K562 (cell line): Measurements from ENCODE around the gene PAFAH1B1. TPM values are rescaled to one million over a fixed set of nuclear protein-coding genes. Genes with fewer than 3 reads are reported as not detected.

Experiments
- ATAC-seq: fragments of 200-7000 bp; cut with Tn5 transposase; 3 replicates; pipeline ENCODE4 v1.9.1; 2020; ENCODE audit warnings: moderate library complexity
- BruUV-seq: library from RNA; stranded (reverse); fragments of 400-500 nt; replicated peaks from 2 replicates; lab custom pipeline; 2021; lab: Mats Ljungman, UMichigan
- CTCF ChIA-PET: fragments of 300-600 bp; formaldehyde crosslinking; extraction: SDS; loops from one replicate; lab custom pipeline; 2021; ENCODE audit warnings: low intra/inter-chr PET ratio; lab: Yijun Ruan, JAX
- POLR2A ChIA-PET: fragments of 300-600, 350-650 bp; sonication (Branson Sonifier 250); formaldehyde crosslinking; extraction: SDS; loops from one replicate; lab custom pipeline; 2021; ENCODE audit warnings: antibody characterized with exemption, inconsistent platforms; lab: Yijun Ruan, JAX
- DNase-seq, 4 experiments: peaks; one replicate each; pipeline versions ENCODE4 v3.0.0 to v3.0.0-alpha.2; 2011 to 2018; ENCODE audit warnings: low spot score in 3 of 4, mixed read lengths in 3 of 4; ENCODE audit errors: extremely low read depth in 1 of 4
- FAIRE-seq: peaks from 2 replicates; lab custom pipeline; 2011; peaks lifted over from hg19 to GRCh38; lab: Jason Lieb, UNC
- H2AFZ ChIP-seq: 2 replicates; pipeline ENCODE4 v1.6.0; 2011; ENCODE audit warnings: low read depth, low read length, control low read depth, inconsistent platforms
- H3K27ac ChIP-seq: fragments of 200-600 bp; 3 replicates; pipeline ENCODE4 v1.8.0; 2011; ENCODE audit warnings: low read depth, mild to moderate bottlenecking, control low read depth, inconsistent platforms, low read length, moderate library complexity, mixed read lengths; ENCODE audit errors: extremely low read depth
- H3K27me3 ChIP-seq, 2 experiments: fragments of 300-600 bp in 1 of 2; 2 replicates in 1 of 2; 3 replicates in 1 of 2; pipeline versions ENCODE4 v1.6.0 to v1.8.0; 2011; ENCODE audit warnings: inconsistent platforms in 2 of 2, low read length in 2 of 2, mild to moderate bottlenecking in 1 of 2, mixed read lengths in 1 of 2, moderate library complexity in 1 of 2; ENCODE audit not compliant: control insufficient read depth in 2 of 2, insufficient read depth in 2 of 2
- H3K36me3 ChIP-seq: fragments of 300-600 bp; 3 replicates; pipeline ENCODE4 v1.8.0; 2011; ENCODE audit warnings: mild to moderate bottlenecking, low read length, inconsistent platforms; ENCODE audit not compliant: control insufficient read depth, insufficient read depth
- H3K4me1 ChIP-seq, 2 experiments: fragments of 200-600 bp in 1 of 2; replicated peaks in 1 of 2; 2 replicates in 1 of 2; 3 replicates in 1 of 2; pipeline versions ENCODE4 v1.5.1 to v1.8.0; 2011; ENCODE audit warnings: inconsistent platforms in 2 of 2, low read length in 2 of 2, mild to moderate bottlenecking in 1 of 2, mixed read lengths in 1 of 2, moderate library complexity in 1 of 2; ENCODE audit not compliant: control insufficient read depth in 2 of 2, insufficient read depth in 2 of 2
- H3K4me2 ChIP-seq: 2 replicates; pipeline ENCODE4 v1.6.1; 2011; ENCODE audit warnings: low read length, control low read depth, inconsistent platforms, mixed read lengths; ENCODE audit not compliant: insufficient read depth
- H3K4me3 ChIP-seq: fragments of 200-600 bp; sonication (generic), shearing (Covaris generic); 2 replicates; pipeline ENCODE4 v1.5.1; 2016; ENCODE audit warnings: control low read depth, inconsistent platforms
- H3K79me2 ChIP-seq: fragments of 200-600 bp; 3 replicates; pipeline ENCODE4 v1.8.0; 2011; ENCODE audit warnings: low read length, inconsistent platforms; ENCODE audit not compliant: control insufficient read depth, insufficient read depth
- H3K9ac ChIP-seq, 2 experiments: 2 replicates each; pipeline versions ENCODE4 v1.6.0 to v1.6.1; 2011; ENCODE audit warnings: low read depth in 2 of 2, low read length in 2 of 2, control low read depth in 1 of 2, inconsistent platforms in 1 of 2, mild to moderate bottlenecking in 1 of 2, mixed read lengths in 1 of 2; ENCODE audit not compliant: insufficient read depth in 1 of 2
- H3K9me1 ChIP-seq: one replicate; pipeline ENCODE4 v1.6.0; 2011; ENCODE audit warnings: inconsistent platforms, mild to moderate bottlenecking, low read length, moderate library complexity; ENCODE audit not compliant: control insufficient read depth, insufficient read depth
- H3K9me3 ChIP-seq: replicated peaks from 2 replicates; pipeline ENCODE4 v1.5.1; 2011; ENCODE audit warnings: low read depth, low read length, inconsistent platforms; ENCODE audit not compliant: control insufficient read depth, insufficient read depth
- H4K20me1 ChIP-seq: replicated peaks from 2 replicates; pipeline ENCODE4 v1.6.1; 2011; ENCODE audit warnings: low read length, inconsistent platforms, mixed read lengths; ENCODE audit not compliant: control insufficient read depth, insufficient read depth
- POLR2G ChIP-seq: fragments of 200-400 bp; formaldehyde crosslinking; IDR thresholded peaks from 2 replicates; pipeline ENCODE4 v1.6.1; 2017; ENCODE audit warnings: low read depth, mild to moderate bottlenecking, antibody characterized with exemption, low read length, moderate library complexity
- RBFOX2 ChIP-seq: fragments of 200-400 bp; formaldehyde crosslinking; IDR thresholded peaks from 2 replicates; pipeline ENCODE4 v1.6.1; 2017; ENCODE audit warnings: low read depth, mild to moderate bottlenecking, low read length, moderate library complexity
- RFX7 ChIP-seq: fragments of 250-450 bp; sonication (Bioruptor Pico); IDR thresholded peaks from 2 replicates; pipeline ENCODE4 v1.5.1; 2021; ENCODE audit warnings: mild to moderate bottlenecking
- ZNF263 ChIP-seq: sonication (generic); formaldehyde crosslinking; IDR thresholded peaks from 2 replicates; pipeline ENCODE4 v1.8.0; 2022; ENCODE audit warnings: mild to moderate bottlenecking, missing genetic modification reagents, borderline replicate concordance
- WGBS: fragments of 100-300 bp; shearing (Covaris generic); methylation state at CpG from one replicate; pipeline ENCODE4 v1.1.6; 2016; ENCODE audit warnings: low coverage, mixed read lengths; ENCODE audit not compliant: insufficient coverage; ENCODE audit errors: missing lambda C conversion rate; 5-methylcytosine and 5-hydroxymethylcytosine counted together
- in situ Hi-C: fragments of 300-500 bp; cut with MboI; formaldehyde crosslinking; loops from 4 replicates; pipeline ENCODE4 v1.15.0; 2018; ENCODE audit warnings: inconsistent platforms, mixed read lengths
- intact Hi-C: fragments of 100-400 bp; cut with micrococcal nuclease; formaldehyde crosslinking; loops from 2 replicates; pipeline ENCODE4 v1.14.2; 2022
- polyA plus RNA-seq, 8 experiments: library from polyadenylated mRNA; depleted of rRNA in 4 of 8; stranded (reverse) in 5 of 8; unstranded in 3 of 8; fragments of >200 nt; fragmentation: Nextera tagmentation in 2 of 8; fragmentation: Illumina TruSeq in 1 of 8; extraction: Ambion mirVana in 2 of 8; extraction: Trizol in 1 of 8; gene quantifications; 2 replicates each; pipeline versions ENCODE4 v1.2.1 to v1.2.3, GENCODE V29; 2011 to 2014; ENCODE audit warnings: inconsistent platforms in 1 of 8, missing spikeins in 1 of 8
- total RNA-seq, 7 experiments: library from RNA; depleted of rRNA in 6 of 7; stranded (reverse); fragments of >200 nt in 6 of 7; fragmentation: Illumina TruSeq in 2 of 7; extraction: Trizol in 2 of 7; gene quantifications; 2 replicates each; pipeline versions ENCODE4 v1.2.1 to v1.2.3, GENCODE V29; 2011 to 2021; ENCODE audit warnings: low replicate concordance in 1 of 7

Gene PAFAH1B1
- total and polyA plus RNA-seq, 9 of the 15 experiments (the other 6 are each of a cell fraction or from before 2014, with no cell fraction given): 23.3 to 66.4 (median 40.2) TPM

- ChIA-PET POLR2A (interaction anchor here (0.6 to 0.7 kb wide), 2 partner anchors 12 to 311 kb away, joined by 3 read pairs; no protein-coding TSS in a partner anchor), CTCF (no interaction called here)
- peaks cover 13% of the 10 kb centered on the region; the same call in 1 of the 2 replicates for H4K20me1 ChIP-seq
- H3K9ac ChIP-seq: no peak overlapping the region
- H3K27me3 ChIP-seq: no peaks in the 10 kb centered on the region
- H3K4me2 ChIP-seq: no peak overlapping the region
- H3K36me3 ChIP-seq: peaks cover 89% of the 10 kb centered on the region; the same call in 1 of the 3 replicates
- peaks cover 5% of the 10 kb centered on the region for H3K9me1 ChIP-seq
- no TSS peak for BruUV-seq
- ATAC-seq: no peak
- FAIRE-seq: no peak
- intact Hi-C loops (no loop called here), in situ Hi-C loops (no loop called here)
- H2AFZ ChIP-seq: no peak overlapping the region
- 95% methylated on average over 19 of the region's 38 CpGs for WGBS
- H3K4me1 ChIP-seq: peaks cover 4 to 28% of the 10 kb centered on the region in 2 experiments; a peak in 4 of 5 replicates
- peaks cover 49% of the 10 kb centered on the region for H3K79me2 ChIP-seq
- H3K9me3 ChIP-seq: no peaks in the 10 kb centered on the region
- no peak for DNase-seq
- no peak overlapping the region for H3K4me3 ChIP-seq
- no peak for TF ChIP-seq ZNF263 (CRISPR knock-in tag)
- no peak for TF ChIP-seq RFX7 (CRISPR knock-in tag)
- TF ChIP-seq POLR2G: peak; percentile 31; the same call in 1 of the 2 replicates
- TF ChIP-seq RBFOX2: peak; percentile 44; the same call in 1 of the 2 replicates
- H3K27ac ChIP-seq: no peak overlapping the region
Measured at GRCh38 chr17:2704031-2704889, 110.8 kb downstream of the PAFAH1B1 start.
